WTC11 (cell line): Measurements from ENCODE around the gene ACOXL.

Experiments used
- ETV6 ChIP-seq: sonication (generic); formaldehyde crosslinking; IDR thresholded peaks from 2 replicates; pipeline ENCODE4 v1.8.1; 2022; ENCODE audit warnings: mild to moderate bottlenecking, missing genetic modification reagents
- SMAD4 ChIP-seq: sonication (generic); formaldehyde crosslinking; IDR thresholded peaks from 2 replicates; pipeline ENCODE4 v1.8.0; 2022; ENCODE audit warnings: mild to moderate bottlenecking, missing genetic modification reagents
- TEAD4 ChIP-seq: sonication (generic); formaldehyde crosslinking; IDR thresholded peaks from 2 replicates; pipeline ENCODE4 v1.8.0; 2022; ENCODE audit warnings: mild to moderate bottlenecking, missing genetic modification reagents
- ZNF317 ChIP-seq: sonication (generic); formaldehyde crosslinking; IDR thresholded peaks from 2 replicates; pipeline ENCODE4 v1.8.1; 2023; ENCODE audit warnings: low read depth, mild to moderate bottlenecking, moderate library complexity, missing genetic modification reagents, borderline replicate concordance
- TF ChIP-seq, protein P1 (sequence below): sonication (generic); formaldehyde crosslinking; IDR thresholded peaks from 2 replicates; pipeline ENCODE4 v1.8.0; 2022; ENCODE audit warnings: mild to moderate bottlenecking, missing genetic modification reagents
- TF ChIP-seq, protein P2 (sequence below): sonication (generic); formaldehyde crosslinking; IDR thresholded peaks from 2 replicates; pipeline ENCODE4 v1.8.1; 2023; ENCODE audit warnings: mild to moderate bottlenecking, moderate library complexity, missing genetic modification reagents
- TF ChIP-seq, protein P3 (sequence below): sonication (generic); formaldehyde crosslinking; IDR thresholded peaks from 2 replicates; pipeline ENCODE4 v1.8.0; 2023; ENCODE audit warnings: missing genetic modification reagents

DNA sequence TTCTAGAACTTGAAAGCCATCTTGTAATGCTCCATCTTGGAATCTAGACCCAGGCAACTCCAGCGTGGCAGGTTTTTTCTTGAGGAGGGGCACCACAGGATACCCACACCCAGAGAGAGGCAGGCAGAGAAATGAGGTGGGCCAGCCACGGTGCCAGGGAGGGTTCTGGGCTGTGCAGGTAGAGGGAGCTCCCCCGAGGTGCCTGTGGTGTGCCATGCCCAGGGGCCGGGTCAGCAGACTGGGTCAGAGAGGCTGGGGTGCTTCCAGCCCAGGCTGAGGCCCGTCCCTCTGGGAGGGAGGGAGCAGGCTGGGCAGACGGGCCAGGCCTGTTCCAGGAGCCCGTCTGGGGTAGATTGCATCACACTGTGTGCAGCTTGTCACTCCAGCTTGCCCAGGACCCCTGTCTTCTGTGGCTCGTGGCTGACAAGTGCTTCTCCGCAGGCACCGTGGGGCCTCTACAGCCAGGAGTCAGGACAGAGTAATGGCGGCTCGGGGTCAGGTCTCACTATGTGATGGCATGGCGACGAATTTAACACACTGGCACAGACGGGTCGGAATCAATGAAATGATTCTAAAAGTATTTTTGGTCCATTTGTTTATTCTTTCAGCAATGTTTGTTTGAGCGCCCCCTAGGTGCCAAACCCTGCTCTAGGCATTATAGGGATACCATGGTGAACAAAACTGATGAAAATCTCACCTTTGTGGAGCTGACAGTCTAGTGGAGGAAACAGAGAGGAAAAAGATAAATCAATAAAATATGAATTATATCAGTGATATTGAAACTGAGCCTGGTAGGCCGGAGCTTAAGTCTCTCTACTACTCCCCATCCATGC lies 144.0 kb downstream of the ACOXL start:
- TF ChIP-seq, protein P1, sequence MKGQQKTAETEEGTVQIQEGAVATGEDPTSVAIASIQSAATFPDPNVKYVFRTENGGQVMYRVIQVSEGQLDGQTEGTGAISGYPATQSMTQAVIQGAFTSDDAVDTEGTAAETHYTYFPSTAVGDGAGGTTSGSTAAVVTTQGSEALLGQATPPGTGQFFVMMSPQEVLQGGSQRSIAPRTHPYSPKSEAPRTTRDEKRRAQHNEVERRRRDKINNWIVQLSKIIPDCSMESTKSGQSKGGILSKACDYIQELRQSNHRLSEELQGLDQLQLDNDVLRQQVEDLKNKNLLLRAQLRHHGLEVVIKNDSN (CRISPR knock-in tag): no peak
- TF ChIP-seq TEAD4 (CRISPR knock-in tag): no peak
- TF ChIP-seq, protein P2, sequence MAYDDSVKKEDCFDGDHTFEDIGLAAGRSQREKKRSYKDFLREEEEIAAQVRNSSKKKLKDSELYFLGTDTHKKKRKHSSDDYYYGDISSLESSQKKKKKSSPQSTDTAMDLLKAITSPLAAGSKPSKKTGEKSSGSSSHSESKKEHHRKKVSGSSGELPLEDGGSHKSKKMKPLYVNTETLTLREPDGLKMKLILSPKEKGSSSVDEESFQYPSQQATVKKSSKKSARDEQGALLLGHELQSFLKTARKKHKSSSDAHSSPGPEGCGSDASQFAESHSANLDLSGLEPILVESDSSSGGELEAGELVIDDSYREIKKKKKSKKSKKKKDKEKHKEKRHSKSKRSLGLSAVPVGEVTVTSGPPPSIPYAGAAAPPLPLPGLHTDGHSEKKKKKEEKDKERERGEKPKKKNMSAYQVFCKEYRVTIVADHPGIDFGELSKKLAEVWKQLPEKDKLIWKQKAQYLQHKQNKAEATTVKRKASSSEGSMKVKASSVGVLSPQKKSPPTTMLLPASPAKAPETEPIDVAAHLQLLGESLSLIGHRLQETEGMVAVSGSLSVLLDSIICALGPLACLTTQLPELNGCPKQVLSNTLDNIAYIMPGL (CRISPR knock-in tag): no peak
- TF ChIP-seq, protein P3, sequence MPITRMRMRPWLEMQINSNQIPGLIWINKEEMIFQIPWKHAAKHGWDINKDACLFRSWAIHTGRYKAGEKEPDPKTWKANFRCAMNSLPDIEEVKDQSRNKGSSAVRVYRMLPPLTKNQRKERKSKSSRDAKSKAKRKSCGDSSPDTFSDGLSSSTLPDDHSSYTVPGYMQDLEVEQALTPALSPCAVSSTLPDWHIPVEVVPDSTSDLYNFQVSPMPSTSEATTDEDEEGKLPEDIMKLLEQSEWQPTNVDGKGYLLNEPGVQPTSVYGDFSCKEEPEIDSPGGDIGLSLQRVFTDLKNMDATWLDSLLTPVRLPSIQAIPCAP (CRISPR knock-in tag): no peak
- no peak for TF ChIP-seq SMAD4 (CRISPR knock-in tag)
- no peak for TF ChIP-seq ZNF317 (CRISPR knock-in tag)
- no peak for TF ChIP-seq ETV6 (CRISPR knock-in tag)
